ENCODE measurements around the gene POP7. TPM values are rescaled to one million over a fixed set of nuclear protein-coding genes. Genes with fewer than 3 reads are reported as not detected.

The POP7 gene
- polyA plus RNA-seq, 1 donor from 2014 or later = 92.1 TPM

GRCh38 chr7:100676501-100677306 is 29.2 kb upstream of the POP7 start:
- TF ChIP-seq CTCF (IDR thresholded peaks at IDR 0.05; ENCODE audit: poor library complexity, severe bottlenecking) (no peak), RAD21 (conservative IDR thresholded peaks at IDR 0.05) (no peak)
- Histone ChIP-seq H3K4me2 (ENCODE audit: low read length) (no peak overlapping the region), H3K9ac (ENCODE audit: low read length) (peak overlapping the region; percentile 97), H3K4me3 (ENCODE audit: low read length) (peak overlapping the region; percentile 87), H3K9me3 (ENCODE audit: low read length) (no peaks in the 10 kb centered on the region), H3K27ac (ENCODE audit: low read length) (peak overlapping the region; percentile 73), H2AFZ (ENCODE audit: low read depth, low read length) (no peak overlapping the region), H4K20me1 (ENCODE audit: insufficient read depth) (no peaks in the 10 kb centered on the region), H3K36me3 (ENCODE audit: insufficient read depth, low read length) (peaks cover 3% of the 10 kb centered on the region), H3F3A (ENCODE audit: insufficient read depth, low read length, poor library complexity, severe bottlenecking) (no peaks in the 10 kb centered on the region), H3K79me2 (replicated peaks; ENCODE audit: insufficient read depth, low read length) (peaks cover 28% of the 10 kb centered on the region), H3K27me3 (ENCODE audit: insufficient read depth, low read depth, low read length) (no peaks in the 10 kb centered on the region), H3K9me2 (ENCODE audit: insufficient read depth, low read length) (no peaks in the 10 kb centered on the region)

GRCh38 chr7:100677308-100678267 is 28.3 kb upstream of the POP7 start:
- Histone ChIP-seq H3K4me2 (ENCODE audit: low read length) (no peak overlapping the region), H3K9ac (ENCODE audit: low read length) (no peak overlapping the region), H3K4me3 (ENCODE audit: low read length) (no peak overlapping the region), H3K27ac (ENCODE audit: low read length) (no peak overlapping the region), H3K9me2 (ENCODE audit: insufficient read depth, low read length) (no peaks in the 10 kb centered on the region), H3K9me3 (ENCODE audit: low read length) (no peaks in the 10 kb centered on the region), H2AFZ (ENCODE audit: low read depth, low read length) (no peak overlapping the region), H3F3A (ENCODE audit: insufficient read depth, low read length, poor library complexity, severe bottlenecking) (no peaks in the 10 kb centered on the region), H3K36me3 (ENCODE audit: insufficient read depth, low read length) (peaks cover 3% of the 10 kb centered on the region), H3K27me3 (ENCODE audit: insufficient read depth, low read depth, low read length) (no peaks in the 10 kb centered on the region), H3K79me2 (replicated peaks; ENCODE audit: insufficient read depth, low read length) (peaks cover 28% of the 10 kb centered on the region), H4K20me1 (ENCODE audit: insufficient read depth) (no peaks in the 10 kb centered on the region)
- no peak for TF ChIP-seq EP300 (conservative IDR thresholded peaks at IDR 0.05; ENCODE audit: poor library complexity, severe bottlenecking)
- peak; percentile 15 for TF ChIP-seq POLR2AphosphoS5 (IDR thresholded peaks at IDR 0.05)
- no peak for TF ChIP-seq MXI1 (conservative IDR thresholded peaks at IDR 0.05; ENCODE audit: poor library complexity, severe bottlenecking)

- Histone ChIP-seq H3K36me3 (ENCODE audit: insufficient read depth, low read length) (peaks cover 3% of the 10 kb centered on the region), H3K4me2 (ENCODE audit: low read length) (no peak overlapping the region), H3K9me3 (ENCODE audit: low read length) (no peaks in the 10 kb centered on the region), H3K79me2 (replicated peaks; ENCODE audit: insufficient read depth, low read length) (peaks cover 28% of the 10 kb centered on the region), H3K9ac (ENCODE audit: low read length) (no peak overlapping the region), H3K9me2 (ENCODE audit: insufficient read depth, low read length) (no peaks in the 10 kb centered on the region), H2AFZ (ENCODE audit: low read depth, low read length) (no peak overlapping the region), H3K4me3 (ENCODE audit: low read length) (no peak overlapping the region), H3K27ac (ENCODE audit: low read length) (no peak overlapping the region), H3F3A (ENCODE audit: insufficient read depth, low read length, poor library complexity, severe bottlenecking) (no peaks in the 10 kb centered on the region), H3K27me3 (ENCODE audit: insufficient read depth, low read depth, low read length) (no peaks in the 10 kb centered on the region), H4K20me1 (ENCODE audit: insufficient read depth) (no peaks in the 10 kb centered on the region)
- TF ChIP-seq SMC3 (conservative IDR thresholded peaks at IDR 0.05; ENCODE audit: poor library complexity) = no peak
- no peak for TF ChIP-seq REST (IDR thresholded peaks at IDR 0.05; ENCODE audit: borderline replicate concordance)
- TF ChIP-seq MXI1 (conservative IDR thresholded peaks at IDR 0.05; ENCODE audit: poor library complexity, severe bottlenecking) = no peak
- TF ChIP-seq TAF1 (IDR thresholded peaks at IDR 0.05; ENCODE audit: low read depth) = no peak
- TF ChIP-seq RAD21 (conservative IDR thresholded peaks at IDR 0.05) = no peak
- no peak for TF ChIP-seq POLR2AphosphoS5 (IDR thresholded peaks at IDR 0.05)
- no peak for TF ChIP-seq CTCF (IDR thresholded peaks at IDR 0.05; ENCODE audit: poor library complexity, severe bottlenecking)
- TF ChIP-seq EZH2 (IDR thresholded peaks at IDR 0.05; ENCODE audit: borderline replicate concordance, insufficient read depth, low read length, poor library complexity, severe bottlenecking) = no peak
- no peak for TF ChIP-seq EP300 (conservative IDR thresholded peaks at IDR 0.05; ENCODE audit: poor library complexity, severe bottlenecking)
Observed at GRCh38 chr7:100678291-100678984, 27.5 kb upstream of the POP7 start.
